Stomach (tissue), 9 donors: Measurements from ENCODE around the gene SLC38A10. TPM values are rescaled to one million over a fixed set of nuclear protein-coding genes. Genes with fewer than 3 reads are reported as not detected.

Experiments used
- DNase-seq, 2 donors: peaks; one replicate each; pipeline versions ENCODE4 v3.0.0 to v3.0.0-alpha.2; 2013 to 2019
- H3K27ac ChIP-seq, 5 donors: fragments of 200-600 bp in 4 of 5; sonication (generic) in 4 of 5; one replicate each; pipeline ENCODE4 v1.5.1; 2013 to 2019; ENCODE audit warnings: mild to moderate bottlenecking in 1 of 5, moderate library complexity in 1 of 5
- H3K27me3 ChIP-seq, 3 donors: fragments of 200-600 bp; sonication (generic); one replicate each; pipeline ENCODE4 v1.5.1; 2017 to 2019; ENCODE audit warnings: mixed run types in 1 of 3
- H3K36me3 ChIP-seq, 4 donors: fragments of 200-600 bp; sonication (generic); 1 replicate in 3 of 4; 2 replicates in 1 of 4; pipeline ENCODE4 v1.5.1; 2016 to 2019
- H3K4me1 ChIP-seq, 4 donors: fragments of 200-600 bp; sonication (generic); one replicate each; pipeline ENCODE4 v1.5.1; 2016 to 2019
- H3K4me3 ChIP-seq, 4 donors: fragments of 200-600 bp; sonication (generic) in 3 of 4; one replicate each; pipeline ENCODE4 v1.5.1; 2016 to 2019; ENCODE audit warnings: mild to moderate bottlenecking in 1 of 4
- H3K9me3 ChIP-seq, 4 donors: fragments of 200-600 bp; sonication (generic); one replicate each; pipeline ENCODE4 v1.5.1; 2016 to 2019
- EP300 ChIP-seq: sonication (generic); formaldehyde crosslinking; IDR thresholded peaks from one replicate; pipeline ENCODE4 v1.6.1; 2017; ENCODE audit warnings: antibody characterized with exemption
- POLR2A ChIP-seq, 4 donors: fragments of 450-650 bp; IDR thresholded peaks; one replicate each; pipeline ENCODE4 v1.6.1; 2016; ENCODE audit warnings: antibody characterized with exemption in 4 of 4, control low read depth in 2 of 4, mild to moderate bottlenecking in 1 of 4, moderate library complexity in 1 of 4
- POLR2AphosphoS5 ChIP-seq, 3 donors: sonication (generic); formaldehyde crosslinking; IDR thresholded peaks; one replicate each; pipeline ENCODE4 v1.6.1; 2016; ENCODE audit warnings: antibody characterized with exemption in 3 of 3
- WGBS, 5 donors: extraction: QIAGEN DNeasy Blood & Tissue Kit in 3 of 5; methylation state at CpG; one replicate each; pipeline versions ENCODE4 v1.1.5 to v1.1.7; 2013 to 2018; 5-methylcytosine and 5-hydroxymethylcytosine counted together
- intact Hi-C: fragments of 100-400 bp; cut with DNase I; formaldehyde crosslinking; loops from one replicate; pipeline ENCODE4 v1.15.1; 2023; ENCODE audit warnings: low total_unique reads
- polyA plus RNA-seq, 3 donors: library from polyadenylated mRNA; stranded (reverse); fragments of 200-250 nt; gene quantifications; one replicate each; pipeline ENCODE4 v1.2.3, GENCODE V29; 2013
- total RNA-seq, 5 donors: library from RNA; depleted of rRNA; stranded (reverse); fragments of >200 nt; gene quantifications; one replicate each; pipeline versions ENCODE4 v1.1.0 to v1.2.3, GENCODE V29; 2014 to 2016
- TF ChIP-seq, protein P1 (sequence below), 7 experiments: fragments of 450-650 bp in 4 of 7; fragments of 200-600 bp in 3 of 7; sonication (generic) in 3 of 7; IDR thresholded peaks; one replicate each; pipeline ENCODE4 v1.5.1; 2016 to 2019; ENCODE audit warnings: antibody characterized with exemption in 7 of 7, control low read depth in 2 of 7, mild to moderate bottlenecking in 1 of 7
- donor health status: healthy with polysubstance abuse.
- donor health status: Bipolar disorder and iron deficiency.
- donor health status: healthy.

The SLC38A10 gene
- total and polyA plus RNA-seq, 8 donors, result 18.6 to 140 (median 67.3) TPM

DNA sequence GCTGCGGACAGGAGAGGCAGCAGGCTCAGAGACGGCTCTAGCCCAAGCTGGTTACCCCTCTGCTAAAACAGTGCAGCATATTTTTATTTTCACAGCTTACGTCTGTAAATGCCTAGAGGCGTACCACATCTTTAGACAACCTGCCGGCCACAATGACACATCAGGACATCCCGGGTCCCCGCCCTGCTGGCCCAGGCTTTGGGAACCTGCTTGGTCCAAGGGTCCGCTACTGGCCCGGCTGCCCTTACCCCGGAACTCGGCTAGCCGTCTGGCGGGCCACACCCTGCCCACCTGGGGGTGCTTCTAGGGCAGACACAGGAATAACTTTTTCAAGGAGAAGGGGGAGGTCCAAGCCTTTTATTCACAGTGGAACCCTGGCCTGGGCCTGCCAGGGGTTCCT lies 76.6 kb downstream of the SLC38A10 start:
- no peak for DNase-seq

DNA sequence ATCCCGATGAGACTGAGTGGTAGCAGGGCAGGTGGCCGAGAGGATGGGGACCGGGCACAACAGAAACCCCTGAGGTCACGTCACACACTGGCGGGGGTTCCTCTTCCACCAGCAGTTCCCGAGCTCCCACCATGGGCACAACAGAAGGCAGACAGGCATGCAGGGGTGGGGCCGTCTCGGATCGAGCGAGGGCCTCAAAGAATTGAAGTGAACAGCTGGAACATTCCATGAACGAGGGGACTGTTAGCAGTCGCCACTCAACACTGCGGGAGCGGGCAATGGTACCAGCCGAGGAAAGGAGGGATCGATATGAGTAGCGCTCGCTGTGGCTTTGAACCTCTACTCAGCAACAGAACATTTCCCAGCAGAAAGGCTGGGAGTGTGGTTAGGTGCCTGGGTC lies 77.6 kb downstream of the SLC38A10 start:
- Histone ChIP-seq H3K36me3 (peaks cover 0 to 36% (median 24%) of the 10 kb centered on the region in 4 donors), H3K27me3 (no peaks in the 10 kb centered on the region), H3K9me3 (no peaks in the 10 kb centered on the region), H3K4me3 (no peak overlapping the region), H3K27ac (no peak overlapping the region), H3K4me1 (peaks cover 11 to 15% (median 15%) of the 10 kb centered on the region in 4 donors)
- intact Hi-C loops, result no loop called here
- no peak for DNase-seq
- 91 to 94% (median 92%) methylated on average over 17 to 18 of the region's 18 CpGs for WGBS, 5 donors
- no peak for TF ChIP-seq POLR2A (IDR thresholded peaks at IDR 0.05)
- TF ChIP-seq POLR2AphosphoS5 (IDR thresholded peaks at IDR 0.05), result no peak
- TF ChIP-seq, protein P1, sequence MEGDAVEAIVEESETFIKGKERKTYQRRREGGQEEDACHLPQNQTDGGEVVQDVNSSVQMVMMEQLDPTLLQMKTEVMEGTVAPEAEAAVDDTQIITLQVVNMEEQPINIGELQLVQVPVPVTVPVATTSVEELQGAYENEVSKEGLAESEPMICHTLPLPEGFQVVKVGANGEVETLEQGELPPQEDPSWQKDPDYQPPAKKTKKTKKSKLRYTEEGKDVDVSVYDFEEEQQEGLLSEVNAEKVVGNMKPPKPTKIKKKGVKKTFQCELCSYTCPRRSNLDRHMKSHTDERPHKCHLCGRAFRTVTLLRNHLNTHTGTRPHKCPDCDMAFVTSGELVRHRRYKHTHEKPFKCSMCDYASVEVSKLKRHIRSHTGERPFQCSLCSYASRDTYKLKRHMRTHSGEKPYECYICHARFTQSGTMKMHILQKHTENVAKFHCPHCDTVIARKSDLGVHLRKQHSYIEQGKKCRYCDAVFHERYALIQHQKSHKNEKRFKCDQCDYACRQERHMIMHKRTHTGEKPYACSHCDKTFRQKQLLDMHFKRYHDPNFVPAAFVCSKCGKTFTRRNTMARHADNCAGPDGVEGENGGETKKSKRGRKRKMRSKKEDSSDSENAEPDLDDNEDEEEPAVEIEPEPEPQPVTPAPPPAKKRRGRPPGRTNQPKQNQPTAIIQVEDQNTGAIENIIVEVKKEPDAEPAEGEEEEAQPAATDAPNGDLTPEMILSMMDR (IDR thresholded peaks at IDR 0.05), result no peak
- no peak for TF ChIP-seq EP300

More for the DNA sequence above, 76.6 kb downstream of the SLC38A10 start:
- Histone ChIP-seq H3K4me1 (peaks cover 15 to 21% (median 21%) of the 10 kb centered on the region in 4 donors), H3K27ac (no peak overlapping the region), H3K27me3 (no peaks in the 10 kb centered on the region), H3K9me3 (no peaks in the 10 kb centered on the region), H3K36me3 (peaks cover 0 to 36% (median 24%) of the 10 kb centered on the region in 4 donors), H3K4me3 (no peak overlapping the region)
- WGBS, 5 donors, result 86 to 91% (median 88%) methylated on average over 9 to 13 of the region's 13 CpGs
- intact Hi-C loops, result no loop called here
- no peak for TF ChIP-seq POLR2A (IDR thresholded peaks at IDR 0.05)
- TF ChIP-seq EP300, result no peak
- TF ChIP-seq POLR2AphosphoS5 (IDR thresholded peaks at IDR 0.05), result no peak
- TF ChIP-seq, protein P1 (IDR thresholded peaks at IDR 0.05), result no peak

DNA sequence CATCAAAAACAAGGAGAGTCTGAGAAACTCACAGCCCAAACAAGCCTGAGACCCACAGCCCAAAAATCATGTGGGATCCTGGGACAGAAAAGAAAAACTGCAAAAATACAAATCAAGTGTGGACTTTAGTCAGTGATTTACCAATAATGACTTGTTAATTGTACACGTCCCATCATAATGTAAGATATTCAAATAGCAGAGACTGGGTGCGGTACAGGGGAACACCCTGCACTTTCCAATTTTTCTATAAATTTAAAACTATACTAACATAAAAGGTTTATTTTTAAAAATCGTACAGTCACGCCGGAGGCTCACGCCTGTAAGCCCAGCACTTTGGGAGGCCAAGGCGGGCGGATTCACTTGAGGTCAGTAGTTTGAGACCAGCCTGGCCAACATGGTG lies 81.1 kb downstream of the SLC38A10 start:
- Histone ChIP-seq H3K9me3 (no peaks in the 10 kb centered on the region), H3K27ac (no peak overlapping the region), H3K4me1 (no peaks in the 10 kb centered on the region), H3K4me3 (no peak overlapping the region), H3K27me3 (no peaks in the 10 kb centered on the region), H3K36me3 (peaks cover 0 to 26% (median 16%) of the 10 kb centered on the region in 4 donors)
- WGBS, 5 donors, result 93 to 97% (median 97%) methylated on average over 8 of the region's 8 CpGs
- TF ChIP-seq POLR2A (IDR thresholded peaks at IDR 0.05), result no peak
- TF ChIP-seq EP300, result no peak
- no peak for TF ChIP-seq POLR2AphosphoS5 (IDR thresholded peaks at IDR 0.05)
- TF ChIP-seq, protein P1 (IDR thresholded peaks at IDR 0.05), result no peak
- intact Hi-C loops, result no loop called here
- no peak for DNase-seq

DNA sequence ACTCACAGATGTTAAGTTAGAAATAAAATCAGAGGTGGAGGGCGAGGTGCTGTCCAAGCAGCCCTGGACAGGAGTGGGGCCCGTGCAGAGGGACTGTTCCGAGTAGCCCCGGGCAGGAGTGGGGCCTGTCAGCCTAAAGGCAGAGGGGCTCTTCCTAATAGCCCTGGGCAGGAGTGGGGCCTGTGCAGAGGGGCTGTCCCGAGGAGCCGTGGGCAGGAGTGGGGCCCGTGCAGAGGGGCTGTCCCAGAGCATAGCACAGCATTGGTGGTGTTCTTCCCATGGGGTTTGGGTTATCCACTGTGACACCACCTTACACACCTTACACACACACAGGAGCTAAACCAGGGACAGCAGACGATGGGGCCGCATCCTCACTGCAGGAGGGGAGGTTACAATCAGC lies 82.7 kb downstream of the SLC38A10 start:
- no peaks in the 10 kb centered on the region for H3K9me3 ChIP-seq
- WGBS, 5 donors, result 86 to 99% (median 95%) methylated on average over 9 of the region's 9 CpGs
- peaks cover 0 to 19% (median 11%) of the 10 kb centered on the region in 4 donors for H3K36me3 ChIP-seq
- no peaks in the 10 kb centered on the region for H3K27me3 ChIP-seq
- TF ChIP-seq POLR2A (IDR thresholded peaks at IDR 0.05) (no peak), POLR2AphosphoS5 (IDR thresholded peaks at IDR 0.05) (no peak), EP300 (no peak)
- TF ChIP-seq, protein P1 (IDR thresholded peaks at IDR 0.05), result no peak
- intact Hi-C loops, result no loop called here
- H3K4me1 ChIP-seq, result no peaks in the 10 kb centered on the region
- no peak overlapping the region for H3K27ac ChIP-seq
- no peak overlapping the region for H3K4me3 ChIP-seq
- DNase-seq, result no peak
